ENCODE results near the gene NR1D1.

DNA sequence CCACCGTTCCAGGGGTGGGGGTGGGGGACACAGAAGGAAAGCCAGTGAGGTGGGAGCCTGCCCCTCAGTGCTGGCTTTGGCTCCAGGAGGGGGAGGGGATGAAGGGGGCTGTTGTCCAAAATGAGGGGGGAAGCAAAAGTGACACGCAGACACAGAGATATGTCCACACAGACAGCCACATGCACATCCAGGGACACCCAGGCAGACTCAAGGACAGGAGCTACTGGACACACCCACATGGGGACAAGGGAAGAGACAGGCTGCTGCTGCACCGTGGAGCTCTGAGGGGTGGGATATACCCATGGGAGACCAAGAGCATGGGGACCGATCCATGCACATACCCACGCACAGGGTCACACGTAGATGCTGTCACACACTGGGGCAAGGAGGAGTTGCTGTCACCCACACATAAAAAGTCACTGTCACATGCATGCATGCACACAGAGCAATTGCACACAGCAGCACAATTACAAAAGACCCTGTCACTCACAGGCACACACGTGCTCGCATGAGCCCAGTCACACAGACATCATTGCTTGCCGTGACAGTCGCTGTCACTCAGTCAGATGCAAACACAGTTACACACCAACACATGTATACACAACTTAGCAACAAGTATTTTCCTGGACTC lies 36.4 kb downstream of the NR1D1 start:
- TF ChIP-seq, protein P1, sequence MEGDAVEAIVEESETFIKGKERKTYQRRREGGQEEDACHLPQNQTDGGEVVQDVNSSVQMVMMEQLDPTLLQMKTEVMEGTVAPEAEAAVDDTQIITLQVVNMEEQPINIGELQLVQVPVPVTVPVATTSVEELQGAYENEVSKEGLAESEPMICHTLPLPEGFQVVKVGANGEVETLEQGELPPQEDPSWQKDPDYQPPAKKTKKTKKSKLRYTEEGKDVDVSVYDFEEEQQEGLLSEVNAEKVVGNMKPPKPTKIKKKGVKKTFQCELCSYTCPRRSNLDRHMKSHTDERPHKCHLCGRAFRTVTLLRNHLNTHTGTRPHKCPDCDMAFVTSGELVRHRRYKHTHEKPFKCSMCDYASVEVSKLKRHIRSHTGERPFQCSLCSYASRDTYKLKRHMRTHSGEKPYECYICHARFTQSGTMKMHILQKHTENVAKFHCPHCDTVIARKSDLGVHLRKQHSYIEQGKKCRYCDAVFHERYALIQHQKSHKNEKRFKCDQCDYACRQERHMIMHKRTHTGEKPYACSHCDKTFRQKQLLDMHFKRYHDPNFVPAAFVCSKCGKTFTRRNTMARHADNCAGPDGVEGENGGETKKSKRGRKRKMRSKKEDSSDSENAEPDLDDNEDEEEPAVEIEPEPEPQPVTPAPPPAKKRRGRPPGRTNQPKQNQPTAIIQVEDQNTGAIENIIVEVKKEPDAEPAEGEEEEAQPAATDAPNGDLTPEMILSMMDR (IDR thresholded peaks at IDR 0.05; ENCODE audit: insufficient read depth, low read length): no peak
- TF ChIP-seq POLR2AphosphoS5 (IDR thresholded peaks at IDR 0.05; ENCODE audit: low read depth) (no peak), REST (IDR thresholded peaks at IDR 0.05; ENCODE audit: insufficient replicate concordance, low read depth) (no peak), SPI1 (IDR thresholded peaks at IDR 0.05; ENCODE audit: borderline replicate concordance, low read depth) (no peak)

Data from HL-60 (cell line).